Panc1 (cell line): ENCODE results near the gene ALS2CL. TPM values are rescaled to one million over a fixed set of nuclear protein-coding genes. Genes with fewer than 3 reads are reported as not detected.

ENCODE experiments used
- ATAC-seq: fragments of 200-7000 bp; cut with Tn5 transposase; 2 replicates; pipeline ENCODE4 v1.9.1; 2020; ENCODE audit warnings: mild to moderate bottlenecking, moderate library complexity
- BruUV-seq: library from RNA; stranded (reverse); fragments of 400-500 nt; replicated peaks from 2 replicates; lab custom pipeline; 2021; lab: Mats Ljungman, UMichigan
- CTCF ChIA-PET: fragments of 300-600 bp; sonication (Branson Sonifier 250); formaldehyde crosslinking; loops from one replicate; lab custom pipeline; 2022; ENCODE audit warnings: antibody characterized with exemption; lab: Charles Lee
- POLR2A ChIA-PET: fragments of 300-600 bp; sonication (Branson Sonifier 250); formaldehyde crosslinking; loops from one replicate; lab custom pipeline; 2022; ENCODE audit warnings: antibody characterized with exemption; lab: Charles Lee
- DNase-seq: peaks from one replicate; pipeline ENCODE4 v3.0.0-alpha.2; 2010; ENCODE audit warnings: low read depth, low spot score
- H3K27ac ChIP-seq: 2 replicates; pipeline ENCODE4 v1.5.1; 2011; ENCODE audit warnings: mild to moderate bottlenecking, low read length, inconsistent platforms
- H3K27me3 ChIP-seq: fragments of 200-500 bp; sonication (Bioruptor generic); 2 replicates; pipeline ENCODE4 v1.6.0; 2014; ENCODE audit warnings: low read length, inconsistent platforms; ENCODE audit not compliant: control insufficient read depth, insufficient read depth
- H3K36me3 ChIP-seq: fragments of 200-500 bp; sonication (Bioruptor generic); 2 replicates; pipeline ENCODE4 v1.5.1; 2014; ENCODE audit warnings: inconsistent platforms, mild to moderate bottlenecking, low read length, moderate library complexity; ENCODE audit not compliant: control insufficient read depth, insufficient read depth
- H3K4me1 ChIP-seq: 2 replicates; pipeline ENCODE4 v1.5.1; 2011; ENCODE audit warnings: inconsistent platforms, mild to moderate bottlenecking, low read length, moderate library complexity; ENCODE audit not compliant: control insufficient read depth, insufficient read depth
- H3K4me3 ChIP-seq, 2 experiments: 2 replicates each; pipeline ENCODE4 v1.5.1; 2011 to 2012; ENCODE audit warnings: low read depth in 2 of 2, low read length in 2 of 2, mild to moderate bottlenecking in 2 of 2, inconsistent platforms in 1 of 2, moderate library complexity in 1 of 2
- H3K9me3 ChIP-seq: fragments of 200-500 bp; sonication (Bioruptor generic); 2 replicates; pipeline ENCODE4 v1.5.1; 2014; ENCODE audit warnings: low read depth, mild to moderate bottlenecking, inconsistent platforms, low read length, moderate library complexity; ENCODE audit not compliant: control insufficient read depth, insufficient read depth
- POLR2AphosphoS5 ChIP-seq: IDR thresholded peaks from 2 replicates; pipeline ENCODE4 v1.6.1; 2012; ENCODE audit warnings: mild to moderate bottlenecking, low read depth, low read length, moderate library complexity
- SIN3A ChIP-seq: IDR thresholded peaks from 2 replicates; pipeline ENCODE4 v1.6.1; 2012; ENCODE audit warnings: low read depth, mild to moderate bottlenecking, low read length, moderate library complexity, borderline replicate concordance; ENCODE audit not compliant: insufficient read depth
- TCF7L2 ChIP-seq: IDR thresholded peaks from 2 replicates; pipeline ENCODE4 v1.6.1; 2011; ENCODE audit warnings: mild to moderate bottlenecking, low read depth, low read length, inconsistent platforms
- in situ Hi-C: cut with HindIII; loops from 2 replicates; pipeline ENCODE4 v1.10.0; 2016; ENCODE audit warnings: low sequenced_read_pairs, low pct_unique_long_range_greater_than_20kb
- intact Hi-C: fragments of 100-400 bp; cut with micrococcal nuclease; formaldehyde crosslinking; loops from one replicate; pipeline ENCODE4 v1.10.0; 2022; ENCODE audit not compliant: unreplicated experiment
- total RNA-seq: library from RNA; stranded (reverse); gene quantifications from one replicate; pipeline ENCODE4 v1.2.1, GENCODE V29; 2021; ENCODE audit not compliant: unreplicated experiment
- TF ChIP-seq, protein P1 (sequence below), 2 experiments: IDR thresholded peaks; 2 replicates each; pipeline ENCODE4 v1.6.1; 2011 to 2012; ENCODE audit warnings: low read depth in 2 of 2, control low read depth in 1 of 2, low read length in 1 of 2, mild to moderate bottlenecking in 1 of 2, moderate library complexity in 1 of 2; ENCODE audit not compliant: insufficient read depth in 1 of 2
- TF ChIP-seq, protein P2 (sequence below): fragments of 450-650 bp; IDR thresholded peaks from 2 replicates; pipeline ENCODE4 v1.5.1; 2017; ENCODE audit warnings: mild to moderate bottlenecking

The ALS2CL gene
- total RNA-seq, 1 experiment from 2014 or later, result 2.7 TPM

DNA sequence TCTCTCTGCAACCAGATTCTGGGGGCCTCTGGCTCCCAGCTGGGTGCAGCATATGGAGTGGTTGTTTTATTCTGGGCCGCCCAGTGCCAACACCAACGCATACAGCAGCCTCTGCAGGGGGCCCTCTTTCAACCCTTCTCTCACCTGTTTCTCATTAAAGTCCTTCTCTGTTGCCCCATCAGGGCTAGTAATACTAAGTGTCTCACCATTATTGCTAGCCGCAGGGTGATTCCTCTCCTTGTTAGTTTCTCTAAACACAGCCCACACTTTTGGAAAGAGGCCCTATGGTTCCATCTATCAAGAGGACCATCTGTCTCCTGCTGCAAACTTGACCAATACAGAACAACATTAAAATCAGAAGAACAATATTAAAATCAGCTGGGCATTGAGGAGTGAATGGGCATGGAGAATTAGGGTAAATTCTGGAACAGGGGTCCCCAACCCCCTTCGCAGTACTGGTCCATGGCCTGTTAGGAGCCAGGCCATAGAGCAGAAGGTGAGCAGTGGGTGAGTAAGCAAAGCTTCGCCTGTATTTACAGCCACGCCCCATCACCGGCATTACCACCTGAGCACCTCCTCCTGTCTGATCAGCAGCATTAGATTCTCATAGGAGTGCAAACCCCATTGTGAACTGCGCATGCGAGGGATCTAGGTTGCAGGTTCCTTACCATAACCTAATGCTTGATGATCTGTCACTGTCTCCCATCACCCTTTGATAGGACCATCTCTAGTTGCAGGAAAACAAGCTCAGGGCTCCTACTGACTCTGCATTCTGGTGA is 36.5 kb downstream of the ALS2CL start:
- BruUV-seq, result no TSS peak
- H3K4me3 ChIP-seq, result no peak overlapping the region
- H3K36me3 ChIP-seq, result no peaks in the 10 kb centered on the region
- intact Hi-C loops, result no loop called here
- H3K27ac ChIP-seq, result no peak overlapping the region
- H3K4me1 ChIP-seq, result no peaks in the 10 kb centered on the region
- CTCF ChIA-PET, result no interaction called here
- POLR2A ChIA-PET, result no interaction called here
- no peak for DNase-seq
- no peaks in the 10 kb centered on the region for H3K9me3 ChIP-seq
- ATAC-seq, result no peak
- no peaks in the 10 kb centered on the region for H3K27me3 ChIP-seq
- in situ Hi-C loops, result no loop called here
- TF ChIP-seq, protein P1, sequence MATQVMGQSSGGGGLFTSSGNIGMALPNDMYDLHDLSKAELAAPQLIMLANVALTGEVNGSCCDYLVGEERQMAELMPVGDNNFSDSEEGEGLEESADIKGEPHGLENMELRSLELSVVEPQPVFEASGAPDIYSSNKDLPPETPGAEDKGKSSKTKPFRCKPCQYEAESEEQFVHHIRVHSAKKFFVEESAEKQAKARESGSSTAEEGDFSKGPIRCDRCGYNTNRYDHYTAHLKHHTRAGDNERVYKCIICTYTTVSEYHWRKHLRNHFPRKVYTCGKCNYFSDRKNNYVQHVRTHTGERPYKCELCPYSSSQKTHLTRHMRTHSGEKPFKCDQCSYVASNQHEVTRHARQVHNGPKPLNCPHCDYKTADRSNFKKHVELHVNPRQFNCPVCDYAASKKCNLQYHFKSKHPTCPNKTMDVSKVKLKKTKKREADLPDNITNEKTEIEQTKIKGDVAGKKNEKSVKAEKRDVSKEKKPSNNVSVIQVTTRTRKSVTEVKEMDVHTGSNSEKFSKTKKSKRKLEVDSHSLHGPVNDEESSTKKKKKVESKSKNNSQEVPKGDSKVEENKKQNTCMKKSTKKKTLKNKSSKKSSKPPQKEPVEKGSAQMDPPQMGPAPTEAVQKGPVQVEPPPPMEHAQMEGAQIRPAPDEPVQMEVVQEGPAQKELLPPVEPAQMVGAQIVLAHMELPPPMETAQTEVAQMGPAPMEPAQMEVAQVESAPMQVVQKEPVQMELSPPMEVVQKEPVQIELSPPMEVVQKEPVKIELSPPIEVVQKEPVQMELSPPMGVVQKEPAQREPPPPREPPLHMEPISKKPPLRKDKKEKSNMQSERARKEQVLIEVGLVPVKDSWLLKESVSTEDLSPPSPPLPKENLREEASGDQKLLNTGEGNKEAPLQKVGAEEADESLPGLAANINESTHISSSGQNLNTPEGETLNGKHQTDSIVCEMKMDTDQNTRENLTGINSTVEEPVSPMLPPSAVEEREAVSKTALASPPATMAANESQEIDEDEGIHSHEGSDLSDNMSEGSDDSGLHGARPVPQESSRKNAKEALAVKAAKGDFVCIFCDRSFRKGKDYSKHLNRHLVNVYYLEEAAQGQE (IDR thresholded peaks at IDR 0.05; ENCODE audit: insufficient read depth in 1 of 2, low read depth in 2 of 2, low read length in 1 of 2), result no peak
- TF ChIP-seq TCF7L2 (no peak), POLR2AphosphoS5 (no peak), SIN3A (no peak)
- TF ChIP-seq, protein P2, sequence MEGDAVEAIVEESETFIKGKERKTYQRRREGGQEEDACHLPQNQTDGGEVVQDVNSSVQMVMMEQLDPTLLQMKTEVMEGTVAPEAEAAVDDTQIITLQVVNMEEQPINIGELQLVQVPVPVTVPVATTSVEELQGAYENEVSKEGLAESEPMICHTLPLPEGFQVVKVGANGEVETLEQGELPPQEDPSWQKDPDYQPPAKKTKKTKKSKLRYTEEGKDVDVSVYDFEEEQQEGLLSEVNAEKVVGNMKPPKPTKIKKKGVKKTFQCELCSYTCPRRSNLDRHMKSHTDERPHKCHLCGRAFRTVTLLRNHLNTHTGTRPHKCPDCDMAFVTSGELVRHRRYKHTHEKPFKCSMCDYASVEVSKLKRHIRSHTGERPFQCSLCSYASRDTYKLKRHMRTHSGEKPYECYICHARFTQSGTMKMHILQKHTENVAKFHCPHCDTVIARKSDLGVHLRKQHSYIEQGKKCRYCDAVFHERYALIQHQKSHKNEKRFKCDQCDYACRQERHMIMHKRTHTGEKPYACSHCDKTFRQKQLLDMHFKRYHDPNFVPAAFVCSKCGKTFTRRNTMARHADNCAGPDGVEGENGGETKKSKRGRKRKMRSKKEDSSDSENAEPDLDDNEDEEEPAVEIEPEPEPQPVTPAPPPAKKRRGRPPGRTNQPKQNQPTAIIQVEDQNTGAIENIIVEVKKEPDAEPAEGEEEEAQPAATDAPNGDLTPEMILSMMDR, result no peak

- ChIA-PET CTCF (no interaction called here), POLR2A (no interaction called here)
- TF ChIP-seq, protein P2, result no peak
- TF ChIP-seq, protein P1 (IDR thresholded peaks at IDR 0.05; ENCODE audit: insufficient read depth in 1 of 2, low read depth in 2 of 2, low read length in 1 of 2), result no peak
- TF ChIP-seq POLR2AphosphoS5 (no peak), SIN3A (no peak), TCF7L2 (no peak)
- in situ Hi-C loops (no loop called here), intact Hi-C loops (no loop called here)
- no peak overlapping the region for H3K27ac ChIP-seq
- no peaks in the 10 kb centered on the region for H3K4me1 ChIP-seq
- H3K4me3 ChIP-seq, result no peak overlapping the region
- H3K27me3 ChIP-seq, result no peaks in the 10 kb centered on the region
- no peak for ATAC-seq
- H3K9me3 ChIP-seq, result no peaks in the 10 kb centered on the region
- no peak for DNase-seq
- BruUV-seq, result no TSS peak
- H3K36me3 ChIP-seq, result no peaks in the 10 kb centered on the region
Observed at GRCh38 chr3:46655271-46655670, 38.2 kb downstream of the ALS2CL start.
